H1 (cell line): ENCODE results near the gene ARMH1. TPM values are rescaled to one million over a fixed set of nuclear protein-coding genes. Genes with fewer than 3 reads are reported as not detected.

Experiments used
- CTCF ChIA-PET: fragments of 300-600 bp; sonication (Branson Sonifier 250); formaldehyde crosslinking; loops from one replicate; lab custom pipeline; 2021; ENCODE audit not compliant: partially characterized antibody; lab: Charles Lee
- POLR2A ChIA-PET: fragments of 300-600 bp; sonication (Branson Sonifier 250); formaldehyde crosslinking; loops from one replicate; lab custom pipeline; 2021; ENCODE audit warnings: inconsistent platforms; ENCODE audit not compliant: partially characterized antibody; lab: Charles Lee
- DNase-seq, 2 experiments: peaks; one replicate each; pipeline versions ENCODE4 v3.0.0 to v3.0.0-alpha.2; 2010 to 2022; ENCODE audit warnings: low spot score in 2 of 2, low read depth in 1 of 2, mixed read lengths in 1 of 2
- FAIRE-seq: peaks from 2 replicates; lab custom pipeline; 2011; peaks lifted over from hg19 to GRCh38; lab: Jason Lieb, UNC
- H2AFZ ChIP-seq: 2 replicates; pipeline ENCODE4 v1.8.1; 2012; ENCODE audit warnings: low read length, inconsistent platforms
- H2AK5ac ChIP-seq: 2 replicates; pipeline ENCODE4 v1.6.1; 2013; ENCODE audit warnings: low read depth, low read length
- H2BK120ac ChIP-seq: replicated peaks from 2 replicates; pipeline ENCODE3; 2013; ENCODE audit warnings: low read depth, low read length, inconsistent platforms
- H2BK12ac ChIP-seq: 2 replicates; pipeline ENCODE4 v1.6.1; 2013; ENCODE audit warnings: low read depth, low read length
- H2BK15ac ChIP-seq: 2 replicates; pipeline ENCODE4 v1.6.1; 2013; ENCODE audit warnings: low read length
- H2BK20ac ChIP-seq: 2 replicates; pipeline ENCODE4 v1.6.1; 2013; ENCODE audit warnings: low read length
- H2BK5ac ChIP-seq: 2 replicates; pipeline ENCODE4 v1.6.1; 2013; ENCODE audit warnings: low read depth, low read length
- H3K14ac ChIP-seq: 2 replicates; pipeline ENCODE4 v1.6.1; 2013; ENCODE audit warnings: inconsistent platforms; ENCODE audit not compliant: insufficient read length
- H3K18ac ChIP-seq: 2 replicates; pipeline ENCODE4 v1.6.1; 2013; ENCODE audit warnings: low read length; ENCODE audit errors: extremely low read depth
- H3K23ac ChIP-seq: 2 replicates; pipeline ENCODE4 v1.6.1; 2013; ENCODE audit warnings: inconsistent platforms; ENCODE audit not compliant: insufficient read length
- H3K23me2 ChIP-seq: 2 replicates; pipeline ENCODE4 v1.6.1; 2013; ENCODE audit warnings: low read depth, low read length
- H3K27ac ChIP-seq: 2 replicates; pipeline ENCODE4 v1.6.1; 2011; ENCODE audit warnings: low read depth, low read length, inconsistent platforms
- H3K27me3 ChIP-seq, 4 experiments: replicated peaks in 1 of 4; 1 replicate in 1 of 4; 2 replicates in 3 of 4; pipeline versions ENCODE4 v1.6.1 to v1.8.1; 2011 to 2013; ENCODE audit warnings: low read length in 3 of 4, mild to moderate bottlenecking in 3 of 4, inconsistent platforms in 2 of 4, mixed read lengths in 2 of 4, moderate library complexity in 1 of 4; ENCODE audit not compliant: control insufficient read depth in 3 of 4, insufficient read depth in 3 of 4; ENCODE audit errors: extremely low read depth in 1 of 4
- H3K36me3 ChIP-seq, 4 experiments: 2 replicates each; pipeline versions ENCODE4 v1.6.1 to v1.8.1; 2011 to 2013; ENCODE audit warnings: mild to moderate bottlenecking in 4 of 4, low read length in 3 of 4, moderate library complexity in 2 of 4, control low read depth in 1 of 4, inconsistent platforms in 1 of 4; ENCODE audit not compliant: insufficient read depth in 4 of 4, control insufficient read depth in 2 of 4
- H3K4ac ChIP-seq: replicated peaks from 2 replicates; pipeline ENCODE3; 2013; ENCODE audit warnings: low read length, low read depth, mixed read lengths, inconsistent platforms; ENCODE audit not compliant: insufficient read length
- H3K4me1 ChIP-seq, 4 experiments: replicated peaks in 1 of 4; 1 replicate in 1 of 4; 2 replicates in 3 of 4; pipeline versions ENCODE4 v1.6.1 to v1.8.1; 2011 to 2013; ENCODE audit warnings: low read length in 3 of 4, inconsistent platforms in 2 of 4, mixed read lengths in 1 of 4; ENCODE audit not compliant: insufficient read depth in 4 of 4, control insufficient read depth in 3 of 4
- H3K4me2 ChIP-seq, 2 experiments: 2 replicates each; pipeline versions ENCODE4 v1.6.1 to v1.8.1; 2011 to 2013; ENCODE audit warnings: low read depth in 2 of 2, low read length in 2 of 2, control low read depth in 1 of 2, inconsistent platforms in 1 of 2, mild to moderate bottlenecking in 1 of 2; ENCODE audit not compliant: insufficient read depth in 1 of 2
- H3K4me3 ChIP-seq, 4 experiments: fragments of 200-600, 300-600 bp in 1 of 4; sonication (generic), shearing (Covaris generic), sonication (Bioruptor Twin) in 1 of 4; 2 replicates each; pipeline versions ENCODE4 v1.5.1 to v1.8.1; 2011 to 2016; ENCODE audit warnings: low read length in 4 of 4, low read depth in 3 of 4, control low read depth in 2 of 4, inconsistent platforms in 2 of 4, mild to moderate bottlenecking in 2 of 4, mixed read lengths in 1 of 4, moderate library complexity in 1 of 4; ENCODE audit not compliant: insufficient read depth in 2 of 4; ENCODE audit errors: extremely low read depth in 1 of 4
- H3K56ac ChIP-seq: replicated peaks from 2 replicates; pipeline ENCODE3; 2013; ENCODE audit warnings: low read depth, mild to moderate bottlenecking, mixed read lengths, low read length, inconsistent platforms; ENCODE audit not compliant: insufficient read length
- H3K79me1 ChIP-seq: 2 replicates; pipeline ENCODE4 v1.6.1; 2013; ENCODE audit warnings: low read depth, low read length, control low read depth
- H3K79me2 ChIP-seq, 2 experiments: 2 replicates each; pipeline versions ENCODE4 v1.6.1 to v1.8.1; 2012 to 2013; ENCODE audit warnings: low read length in 2 of 2, mild to moderate bottlenecking in 2 of 2, inconsistent platforms in 1 of 2; ENCODE audit not compliant: insufficient read depth in 2 of 2, control insufficient read depth in 1 of 2
- H3K9ac ChIP-seq, 4 experiments: replicated peaks in 1 of 4; 1 replicate in 1 of 4; 2 replicates in 3 of 4; pipeline versions ENCODE4 v1.6.1 to v1.8.1; 2011 to 2013; ENCODE audit warnings: low read depth in 3 of 4, low read length in 3 of 4, control low read depth in 2 of 4, mild to moderate bottlenecking in 2 of 4, moderate library complexity in 2 of 4, inconsistent platforms in 1 of 4; ENCODE audit errors: extremely low read depth in 1 of 4
- H3K9me3 ChIP-seq, 2 experiments: 2 replicates each; pipeline versions ENCODE4 v1.6.1 to v1.8.1; 2012 to 2013; ENCODE audit warnings: mild to moderate bottlenecking in 2 of 2, moderate library complexity in 2 of 2, control low read depth in 1 of 2, inconsistent platforms in 1 of 2, low read depth in 1 of 2, low read length in 1 of 2, mixed read lengths in 1 of 2; ENCODE audit not compliant: insufficient read depth in 2 of 2
- H4K20me1 ChIP-seq, 2 experiments: replicated peaks in 1 of 2; 2 replicates each; pipeline versions ENCODE3 to v1.8.1; 2011 to 2013; ENCODE audit warnings: inconsistent platforms in 2 of 2, low read length in 2 of 2, mild to moderate bottlenecking in 1 of 2; ENCODE audit not compliant: insufficient read depth in 2 of 2, control insufficient read depth in 1 of 2
- H4K5ac ChIP-seq: 2 replicates; pipeline ENCODE4 v1.6.1; 2013; ENCODE audit warnings: low read length, low read depth, mixed read lengths, inconsistent platforms; ENCODE audit not compliant: insufficient read length
- H4K8ac ChIP-seq: 2 replicates; pipeline ENCODE4 v1.8.0; 2013; ENCODE audit warnings: mild to moderate bottlenecking, moderate library complexity, low read length, inconsistent platforms; ENCODE audit not compliant: insufficient read depth; ENCODE audit errors: extremely low read depth
- H4K91ac ChIP-seq: replicated peaks from 2 replicates; pipeline ENCODE3; 2013; ENCODE audit warnings: low read length, mixed read lengths, inconsistent platforms; ENCODE audit not compliant: insufficient read length
- CEBPB ChIP-seq: IDR thresholded peaks from 2 replicates; pipeline ENCODE4 v1.6.1; 2012; ENCODE audit warnings: low read depth, low read length
- CHD2 ChIP-seq: IDR thresholded peaks from 2 replicates; pipeline ENCODE4 v1.6.1; 2012; ENCODE audit warnings: low read length, improper control_type of control experiment
- EGR1 ChIP-seq: IDR thresholded peaks from 2 replicates; pipeline ENCODE4 v1.6.1; 2011; ENCODE audit warnings: low read depth, low read length, borderline replicate concordance
- EP300 ChIP-seq, 2 experiments: IDR thresholded peaks; 1 replicate in 1 of 2; 2 replicates in 1 of 2; pipeline ENCODE4 v1.6.1; 2011 to 2012; ENCODE audit warnings: low read depth in 2 of 2, low read length in 2 of 2, mild to moderate bottlenecking in 2 of 2, borderline replicate concordance in 1 of 2, inconsistent platforms in 1 of 2, moderate library complexity in 1 of 2
- GABPA ChIP-seq: IDR thresholded peaks from 2 replicates; pipeline ENCODE4 v1.6.1; 2011; ENCODE audit warnings: mild to moderate bottlenecking, low read length, moderate library complexity, borderline replicate concordance; ENCODE audit not compliant: insufficient read depth
- RAD21 ChIP-seq, 2 experiments: IDR thresholded peaks in 1 of 2; conservative IDR thresholded peaks in 1 of 2; 2 replicates each; pipeline ENCODE4 v1.6.1; 2011; ENCODE audit warnings: low read depth in 2 of 2, low read length in 2 of 2, improper control_type of control experiment in 1 of 2, inconsistent platforms in 1 of 2, mild to moderate bottlenecking in 1 of 2, moderate library complexity in 1 of 2
- SP1 ChIP-seq: IDR thresholded peaks from 2 replicates; pipeline ENCODE4 v1.6.1; 2011; ENCODE audit warnings: low read depth, low read length
- TAF1 ChIP-seq: IDR thresholded peaks from 2 replicates; pipeline ENCODE4 v1.6.1; 2011; ENCODE audit warnings: mild to moderate bottlenecking, low read depth, low read length
- WGBS, 2 experiments: shearing (Covaris generic) in 1 of 2; methylation state at CpG; one replicate each; pipeline versions ENCODE4 v1.1.6 to v1.1.7; 2013 to 2015; ENCODE audit warnings: low lambda C conversion rate in 2 of 2, mixed read lengths in 2 of 2, inconsistent platforms in 1 of 2, low coverage in 1 of 2, missing lambda C conversion rate in 1 of 2; ENCODE audit not compliant: insufficient replicate concordance in 2 of 2, insufficient coverage in 1 of 2, insufficient read length in 1 of 2; ENCODE audit errors: extremely low coverage in 1 of 2, missing lambda C conversion rate in 1 of 2; 5-methylcytosine and 5-hydroxymethylcytosine counted together
- polyA plus RNA-seq, 7 experiments: library from polyadenylated mRNA; depleted of rRNA in 3 of 7; stranded (reverse) in 5 of 7; unstranded in 2 of 7; fragments of >200 nt in 5 of 7; fragments of 200-250 nt in 2 of 7; gene quantifications; 1 replicate in 5 of 7; 2 replicates in 1 of 7; 4 replicates in 1 of 7; pipeline versions ENCODE4 v1.2.1 to v1.2.3, GENCODE V29; 2011 to 2013; ENCODE audit warnings: missing spikeins in 2 of 7, mixed read lengths in 2 of 7
- total RNA-seq: library from RNA; stranded (reverse); fragmentation: NEBNext Ultra II Directional; extraction: Animal tissue kit (Norgen Biotek cat#: 25700); gene quantifications from 2 replicates; pipeline ENCODE4 v1.2.1, GENCODE V29; 2021
- TF ChIP-seq, protein P1 (sequence below), 3 experiments: IDR thresholded peaks; 1 replicate in 2 of 3; 2 replicates in 1 of 3; pipeline versions ENCODE4 v1.5.1 to v1.6.1; 2011; ENCODE audit warnings: low read length in 3 of 3, mild to moderate bottlenecking in 3 of 3, inconsistent platforms in 2 of 3, low read depth in 1 of 3, moderate library complexity in 1 of 3; ENCODE audit not compliant: insufficient read depth in 1 of 3; ENCODE audit errors: control extremely low read depth in 1 of 3
- TF ChIP-seq, protein P2 (sequence below): IDR thresholded peaks from 2 replicates; pipeline ENCODE4 v1.6.1; 2011; ENCODE audit warnings: low read length, improper control_type of control experiment

The ARMH1 gene
- total and polyA plus RNA-seq, 2 of the 8 experiments (the other 6 are each of a cell fraction or from before 2014, with no cell fraction given) = 0.82 to 0.85 TPM

DNA sequence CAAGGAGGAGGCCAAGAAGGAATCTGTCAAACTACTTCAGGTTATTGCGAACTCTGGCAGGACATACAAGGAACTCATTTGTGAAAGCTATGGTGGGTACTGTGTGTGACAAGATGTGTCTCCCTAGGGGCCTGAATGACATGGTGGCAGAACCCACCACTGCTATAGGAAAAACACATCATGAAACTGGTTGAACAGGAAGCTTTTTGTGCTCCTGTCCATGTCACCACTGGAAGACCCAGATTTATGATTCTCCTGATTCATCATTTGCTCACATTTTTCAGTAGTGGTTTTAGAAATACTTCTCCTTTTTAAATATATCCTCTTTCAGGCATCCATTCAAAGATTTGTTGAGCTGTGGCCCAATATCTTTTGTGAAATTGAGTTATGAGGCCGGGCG is 23.6 kb downstream of the ARMH1 start:
- Histone ChIP-seq H2BK15ac (no peak overlapping the region), H2BK5ac (no peak overlapping the region), H4K91ac (no peak overlapping the region), H3K4me1 (no peaks in the 10 kb centered on the region), H4K8ac (no peak overlapping the region), H4K20me1 (no peaks in the 10 kb centered on the region), H3K36me3 (no peaks in the 10 kb centered on the region), H2BK120ac (no peak overlapping the region), H3K9ac (no peak overlapping the region), H3K14ac (no peak overlapping the region), H2AFZ (no peak overlapping the region), H3K56ac (no peak overlapping the region), H3K18ac (no peak overlapping the region), H3K23me2 (no peaks in the 10 kb centered on the region), H3K23ac (no peak overlapping the region), H3K79me1 (no peaks in the 10 kb centered on the region), H4K5ac (no peak overlapping the region), H3K4ac (no peak overlapping the region), H3K27ac (no peak overlapping the region), H2BK20ac (no peak overlapping the region), H3K4me3 (no peak overlapping the region), H3K79me2 (no peaks in the 10 kb centered on the region), H3K4me2 (no peak overlapping the region), H3K27me3 (no peaks in the 10 kb centered on the region), H2BK12ac (no peak overlapping the region), H3K9me3 (no peaks in the 10 kb centered on the region), H2AK5ac (no peak overlapping the region)
- 96% methylated on average over 3 of the region's 3 CpGs; no CpG with 5 or more reads in 1 of the 2 experiments for WGBS, 2 experiments
- DNase-seq (no peak), FAIRE-seq (no peak)
- CTCF ChIA-PET = interaction anchor here (0.8 to 0.9 kb wide), 2 partner anchors 14 to 19 kb away, joined by 3 read pairs; no protein-coding TSS in a partner anchor
- POLR2A ChIA-PET = interaction anchor here (2.3 kb wide), 1 partner anchor 24 kb away, joined by 12 read pairs; no protein-coding TSS in a partner anchor
- TF ChIP-seq SP1 (no peak), RAD21 (IDR thresholded peaks at IDR 0.05 in 1 of 2, conservative IDR thresholded peaks at IDR 0.05 in 1 of 2; ENCODE audit: low read depth in 2 of 2, low read length in 2 of 2) (no peak), EGR1 (no peak), CEBPB (no peak), EP300 (IDR thresholded peaks at IDR 0.05; ENCODE audit: borderline replicate concordance in 1 of 2, low read depth in 2 of 2, low read length in 2 of 2) (no peak), TAF1 (no peak), GABPA (no peak), CHD2 (no peak)
- TF ChIP-seq, protein P1, sequence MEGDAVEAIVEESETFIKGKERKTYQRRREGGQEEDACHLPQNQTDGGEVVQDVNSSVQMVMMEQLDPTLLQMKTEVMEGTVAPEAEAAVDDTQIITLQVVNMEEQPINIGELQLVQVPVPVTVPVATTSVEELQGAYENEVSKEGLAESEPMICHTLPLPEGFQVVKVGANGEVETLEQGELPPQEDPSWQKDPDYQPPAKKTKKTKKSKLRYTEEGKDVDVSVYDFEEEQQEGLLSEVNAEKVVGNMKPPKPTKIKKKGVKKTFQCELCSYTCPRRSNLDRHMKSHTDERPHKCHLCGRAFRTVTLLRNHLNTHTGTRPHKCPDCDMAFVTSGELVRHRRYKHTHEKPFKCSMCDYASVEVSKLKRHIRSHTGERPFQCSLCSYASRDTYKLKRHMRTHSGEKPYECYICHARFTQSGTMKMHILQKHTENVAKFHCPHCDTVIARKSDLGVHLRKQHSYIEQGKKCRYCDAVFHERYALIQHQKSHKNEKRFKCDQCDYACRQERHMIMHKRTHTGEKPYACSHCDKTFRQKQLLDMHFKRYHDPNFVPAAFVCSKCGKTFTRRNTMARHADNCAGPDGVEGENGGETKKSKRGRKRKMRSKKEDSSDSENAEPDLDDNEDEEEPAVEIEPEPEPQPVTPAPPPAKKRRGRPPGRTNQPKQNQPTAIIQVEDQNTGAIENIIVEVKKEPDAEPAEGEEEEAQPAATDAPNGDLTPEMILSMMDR (IDR thresholded peaks at IDR 0.05; ENCODE audit: control extremely low read depth in 1 of 3, insufficient read depth in 1 of 3, low read depth in 1 of 3, low read length in 3 of 3) = no peak
- TF ChIP-seq, protein P2, sequence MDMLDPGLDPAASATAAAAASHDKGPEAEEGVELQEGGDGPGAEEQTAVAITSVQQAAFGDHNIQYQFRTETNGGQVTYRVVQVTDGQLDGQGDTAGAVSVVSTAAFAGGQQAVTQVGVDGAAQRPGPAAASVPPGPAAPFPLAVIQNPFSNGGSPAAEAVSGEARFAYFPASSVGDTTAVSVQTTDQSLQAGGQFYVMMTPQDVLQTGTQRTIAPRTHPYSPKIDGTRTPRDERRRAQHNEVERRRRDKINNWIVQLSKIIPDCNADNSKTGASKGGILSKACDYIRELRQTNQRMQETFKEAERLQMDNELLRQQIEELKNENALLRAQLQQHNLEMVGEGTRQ = no peak
